A549 (cell line): ENCODE results near the gene KLKB1. TPM values are rescaled to one million over a fixed set of nuclear protein-coding genes. Genes with fewer than 3 reads are reported as not detected.

Experiments used
- ATAC-seq, 2 experiments: fragments of 200-7000 bp in 1 of 2; fragments of >200 bp in 1 of 2; cut with Nextera tagmentation in 1 of 2; cut with Tn5 transposase in 1 of 2; 3 replicates each; pipeline versions ENCODE4 v1.8.0 to v1.9.1; 2018 to 2020; ENCODE audit warnings: mild to moderate bottlenecking in 1 of 2, moderate library complexity in 1 of 2
- CTCF ChIA-PET: fragments of 300-600 bp; sonication (Branson Sonifier 250); formaldehyde crosslinking; extraction: SDS; loops from one replicate; lab custom pipeline; 2021; ENCODE audit warnings: antibody characterized with exemption, inconsistent platforms; lab: Yijun Ruan, JAX
- POLR2A ChIA-PET: fragments of 350-600 bp; formaldehyde crosslinking; extraction: SDS; loops from one replicate; lab custom pipeline; 2021; ENCODE audit warnings: antibody characterized with exemption, inconsistent platforms; lab: Yijun Ruan, JAX
- DNase-seq, 2 experiments: peaks; one replicate each; pipeline versions ENCODE4 v3.0.0 to v3.0.0-alpha.2; 2011 to 2016; ENCODE audit warnings: low read depth in 1 of 2, low spot score in 1 of 2
- FAIRE-seq: peaks from 2 replicates; lab custom pipeline; 2011; peaks lifted over from hg19 to GRCh38; lab: Jason Lieb, UNC
- H3K27ac ChIP-seq, 2 experiments: fragments of >200 bp; sonication (Bioruptor Twin); formaldehyde crosslinking; 3 replicates each; pipeline ENCODE4 v1.5.1; 2016 to 2017
- H3K4me1 ChIP-seq: fragments of >200 bp; sonication (Bioruptor Twin); formaldehyde crosslinking; 3 replicates; pipeline ENCODE4 v1.6.1; 2016
- H3K4me2 ChIP-seq: fragments of >200 bp; sonication (Bioruptor Twin); formaldehyde crosslinking; 3 replicates; pipeline ENCODE4 v1.6.1; 2016
- H3K4me3 ChIP-seq: fragments of >200 bp; sonication (Bioruptor Twin); formaldehyde crosslinking; 3 replicates; pipeline ENCODE4 v1.5.1; 2016
- H3K9me3 ChIP-seq: fragments of >200 bp; sonication (Bioruptor Twin); formaldehyde crosslinking; 3 replicates; pipeline ENCODE4 v1.6.1; 2016
- CBX2 ChIP-seq: fragments of 200-600 bp; sonication (generic); IDR thresholded peaks from 2 replicates; pipeline ENCODE4 v1.6.1; 2016; ENCODE audit warnings: low read depth, mild to moderate bottlenecking, borderline replicate concordance
- CHD2 ChIP-seq: fragments of 150-350 bp; IDR thresholded peaks from 2 replicates; pipeline ENCODE4 v1.6.1; 2014; ENCODE audit warnings: low read length; ENCODE audit not compliant: partially characterized antibody
- EHMT2 ChIP-seq: fragments of 200-600 bp; sonication (generic); IDR thresholded peaks from 2 replicates; pipeline ENCODE4 v1.6.1; 2016; ENCODE audit warnings: antibody characterized with exemption, low read depth, mild to moderate bottlenecking, moderate library complexity
- EP300 ChIP-seq, 2 experiments: fragments of >200 bp; sonication (Bioruptor Twin); formaldehyde crosslinking; IDR thresholded peaks; 2 replicates in 1 of 2; 3 replicates in 1 of 2; pipeline ENCODE4 v1.6.1; 2016 to 2017
- FOSB ChIP-seq: fragments of 250-450 bp; sonication (Bioruptor Pico); IDR thresholded peaks from 2 replicates; pipeline ENCODE4 v1.5.0; 2020; ENCODE audit warnings: mild to moderate bottlenecking, moderate library complexity
- GATA3 ChIP-seq: IDR thresholded peaks from 2 replicates; pipeline ENCODE4 v1.6.1; 2012; ENCODE audit warnings: borderline replicate concordance
- HEYL ChIP-seq: fragments of 250-450 bp; sonication (Bioruptor Pico); IDR thresholded peaks from 2 replicates; pipeline ENCODE4 v1.8.0; 2021; ENCODE audit warnings: mild to moderate bottlenecking, moderate library complexity
- HOXA7 ChIP-seq: fragments of 250-450 bp; sonication (Bioruptor Pico); IDR thresholded peaks from 2 replicates; pipeline ENCODE4 v1.5.0; 2020; ENCODE audit warnings: mild to moderate bottlenecking, moderate library complexity
- HOXB13 ChIP-seq: fragments of 250-450 bp; sonication (Bioruptor Pico); IDR thresholded peaks from 2 replicates; pipeline ENCODE4 v1.5.0; 2020; ENCODE audit warnings: low read depth, mild to moderate bottlenecking, moderate library complexity
- HOXB5 ChIP-seq: fragments of 250-450 bp; sonication (Bioruptor Pico); IDR thresholded peaks from 2 replicates; pipeline ENCODE4 v1.5.0; 2020; ENCODE audit warnings: mild to moderate bottlenecking, moderate library complexity
- JUNB ChIP-seq: fragments of >200 bp; sonication (Bioruptor Twin); formaldehyde crosslinking; IDR thresholded peaks from 2 replicates; pipeline ENCODE4 v1.6.1; 2016
- MAFK ChIP-seq: fragments of 450-650 bp; IDR thresholded peaks from 2 replicates; pipeline ENCODE4 v1.6.1; 2014; ENCODE audit not compliant: partially characterized antibody
- MAZ ChIP-seq: fragments of 150-350 bp; IDR thresholded peaks from 2 replicates; pipeline ENCODE4 v1.6.1; 2014; ENCODE audit warnings: antibody characterized with exemption, low read depth, low read length, borderline replicate concordance
- MYC ChIP-seq: IDR thresholded peaks from 2 replicates; pipeline ENCODE4 v1.6.1; 2012; ENCODE audit warnings: mild to moderate bottlenecking, inconsistent platforms, low read length, improper control_type of control experiment, borderline replicate concordance
- RAD21 ChIP-seq, 2 experiments: fragments of >200 bp in 1 of 2; sonication (Bioruptor Twin) in 1 of 2; formaldehyde crosslinking in 1 of 2; IDR thresholded peaks in 1 of 2; conservative IDR thresholded peaks in 1 of 2; 2 replicates in 1 of 2; 3 replicates in 1 of 2; pipeline ENCODE4 v1.6.1; 2012 to 2018; ENCODE audit warnings: inconsistent platforms in 1 of 2
- RARB ChIP-seq: fragments of 250-450 bp; sonication (Bioruptor Pico); IDR thresholded peaks from 2 replicates; pipeline ENCODE4 v1.8.0; 2021; ENCODE audit warnings: mild to moderate bottlenecking, moderate library complexity
- RNF2 ChIP-seq: fragments of 200-600 bp; sonication (generic); IDR thresholded peaks from 2 replicates; pipeline ENCODE4 v1.6.1; 2016; ENCODE audit warnings: low read depth, mild to moderate bottlenecking, antibody characterized with exemption, moderate library complexity, borderline replicate concordance
- ZC3H11A ChIP-seq: fragments of 450-650 bp; IDR thresholded peaks from 2 replicates; pipeline ENCODE4 v1.6.1; 2014; ENCODE audit warnings: antibody characterized with exemption, mild to moderate bottlenecking
- ZNF302 ChIP-seq: fragments of 250-450 bp; sonication (Bioruptor Pico); IDR thresholded peaks from 2 replicates; pipeline ENCODE4 v1.9.0; 2021; ENCODE audit warnings: inconsistent platforms, mild to moderate bottlenecking, moderate library complexity
- WGBS: methylation state at CpG from one replicate; pipeline ENCODE4 v1.1.6; 2017; ENCODE audit errors: missing lambda C conversion rate; 5-methylcytosine and 5-hydroxymethylcytosine counted together
- polyA plus RNA-seq, 4 experiments: library from polyadenylated mRNA; depleted of rRNA in 3 of 4; stranded (reverse); fragments of >200 nt; fragmentation: RNase III in 1 of 4; extraction: RNeasy Plus Mini Kit Qiagen cat#74134 plus additional on column Dnase treatment in 1 of 4; gene quantifications; 2 replicates in 3 of 4; 3 replicates in 1 of 4; pipeline ENCODE4 v1.2.3, GENCODE V29; 2011 to 2017
- TF ChIP-seq, protein P1 (sequence below): fragments of 250-450 bp; sonication (Bioruptor Pico); IDR thresholded peaks from 2 replicates; pipeline ENCODE4 v1.5.0; 2020; ENCODE audit warnings: low read depth, mild to moderate bottlenecking, moderate library complexity
- TF ChIP-seq, protein P2 (sequence below): fragments of >200 bp; sonication (Bioruptor Twin); formaldehyde crosslinking; IDR thresholded peaks from 3 replicates; pipeline ENCODE4 v1.6.1; 2016

KLKB1 gene
- polyA plus RNA-seq, 2 of the 4 experiments (the other 2 are of a cell fraction), result 0.08 TPM; not detected in 1

DNA sequence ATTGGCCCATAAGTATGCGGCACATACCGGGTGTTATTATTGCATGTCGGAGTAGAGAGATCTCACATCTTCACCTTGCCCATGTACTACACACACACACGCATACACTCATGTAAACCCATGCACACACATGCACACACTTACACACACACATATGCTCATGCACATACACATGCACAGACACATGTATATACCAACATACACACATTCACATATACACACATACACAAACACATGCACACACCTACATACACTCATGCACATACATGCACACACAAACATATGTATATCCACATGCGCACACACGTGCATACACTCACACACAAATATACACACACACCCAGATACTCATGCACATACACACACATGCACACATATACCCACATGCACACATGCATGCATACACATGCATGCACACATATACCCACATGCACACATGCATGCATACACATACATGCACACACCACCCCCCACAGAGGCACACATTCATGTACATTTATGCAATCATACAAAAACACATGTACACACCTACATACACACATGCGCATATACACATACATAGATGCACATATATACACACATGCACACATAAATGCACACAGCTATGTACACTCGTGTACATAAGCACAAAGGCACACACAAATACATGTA, 24.7 kb upstream of the KLKB1 start:
- Histone ChIP-seq H3K9me3 (no peaks in the 10 kb centered on the region), H3K4me1 (no peaks in the 10 kb centered on the region), H3K4me3 (no peak overlapping the region), H3K27ac (no peak overlapping the region), H3K4me2 (no peak overlapping the region)
- ATAC-seq (no peak), FAIRE-seq (no peak), DNase-seq (no peak)
- POLR2A ChIA-PET, result no interaction called here
- 75% methylated on average over 8 of the region's 8 CpGs for WGBS
- TF ChIP-seq ZC3H11A, result no peak
- CTCF ChIA-PET, result interaction anchor here (1.4 kb wide), 1 partner anchor 11 kb away, joined by 3 read pairs; no protein-coding TSS in a partner anchor

DNA sequence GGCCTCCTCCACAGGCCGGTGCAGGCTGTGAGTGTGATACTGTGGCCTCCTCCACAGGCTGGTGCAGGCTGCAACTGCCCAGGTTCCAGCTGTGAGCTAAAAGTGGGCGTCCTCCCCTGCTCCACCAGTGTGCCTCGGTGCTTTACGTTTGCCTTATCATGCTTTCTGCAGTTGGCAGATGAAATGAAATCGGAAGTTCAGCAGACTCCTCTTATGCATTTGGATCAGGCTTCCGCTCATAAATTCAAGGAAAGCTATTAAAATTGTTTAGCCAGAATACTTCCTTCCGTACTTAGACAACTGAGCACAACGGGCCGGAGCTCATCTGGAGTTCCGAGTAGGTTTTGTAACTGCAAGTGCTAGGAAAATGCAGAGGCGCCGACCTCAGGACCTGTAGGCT, 23.9 kb upstream of the KLKB1 start:
- 91% methylated on average over 9 of the region's 12 CpGs for WGBS
- POLR2A ChIA-PET, result no interaction called here
- Histone ChIP-seq H3K4me2 (no peak overlapping the region), H3K9me3 (no peaks in the 10 kb centered on the region), H3K4me1 (no peaks in the 10 kb centered on the region)
- FAIRE-seq, result no peak
- TF ChIP-seq HEYL (CRISPR knock-in tag) (no peak), EP300 (IDR thresholded peaks at IDR 0.05) (no peak), GATA3 (no peak), JUNB (no peak), ZNF302 (CRISPR knock-in tag) (no peak), RARB (CRISPR knock-in tag) (no peak), CBX2 (no peak)
- TF ChIP-seq, all 56 proteins: peak for 0
- CTCF ChIA-PET, result no interaction called here
- no peak for ATAC-seq
- Histone ChIP-seq H3K4me3 (no peak overlapping the region), H3K27ac (no peak overlapping the region)
- DNase-seq, result no peak

DNA sequence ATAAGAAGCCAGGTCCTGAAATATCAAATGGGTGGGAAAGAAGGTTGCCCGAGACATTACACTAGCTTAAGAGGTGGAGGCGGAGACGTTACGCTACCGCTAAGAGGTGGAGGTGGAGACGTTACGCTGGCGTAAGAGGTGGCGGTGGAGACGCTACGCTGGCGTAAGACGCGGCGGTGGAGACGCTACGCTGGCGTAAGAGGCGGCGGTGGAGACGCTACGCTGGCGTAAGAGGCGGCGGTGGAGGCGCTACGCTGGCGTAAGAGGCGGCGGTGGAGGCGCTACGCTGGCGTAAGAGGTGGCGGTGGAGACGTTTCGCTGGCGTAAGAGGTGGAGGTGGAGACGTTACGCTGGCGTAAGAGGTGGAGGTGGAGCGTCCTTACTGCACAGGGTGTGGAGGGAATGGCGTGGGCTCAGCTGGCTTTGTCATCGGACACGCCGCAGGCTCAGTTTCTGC, 23.2 kb upstream of the KLKB1 start:
- ATAC-seq (no peak), FAIRE-seq (no peak), DNase-seq (no peak)
- CTCF ChIA-PET, result no interaction called here
- Histone ChIP-seq H3K4me1 (no peaks in the 10 kb centered on the region), H3K4me2 (no peak overlapping the region), H3K27ac (no peak overlapping the region), H3K4me3 (no peak overlapping the region), H3K9me3 (no peaks in the 10 kb centered on the region)
- WGBS, result 89% methylated on average over 37 of the region's 45 CpGs
- TF ChIP-seq, protein P1, sequence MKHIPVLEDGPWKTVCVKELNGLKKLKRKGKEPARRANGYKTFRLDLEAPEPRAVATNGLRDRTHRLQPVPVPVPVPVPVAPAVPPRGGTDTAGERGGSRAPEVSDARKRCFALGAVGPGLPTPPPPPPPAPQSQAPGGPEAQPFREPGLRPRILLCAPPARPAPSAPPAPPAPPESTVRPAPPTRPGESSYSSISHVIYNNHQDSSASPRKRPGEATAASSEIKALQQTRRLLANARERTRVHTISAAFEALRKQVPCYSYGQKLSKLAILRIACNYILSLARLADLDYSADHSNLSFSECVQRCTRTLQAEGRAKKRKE, result no peak
- no peak for TF ChIP-seq MAZ
- no peak for TF ChIP-seq HOXB5 (CRISPR knock-in tag)
- POLR2A ChIA-PET, result no interaction called here

DNA sequence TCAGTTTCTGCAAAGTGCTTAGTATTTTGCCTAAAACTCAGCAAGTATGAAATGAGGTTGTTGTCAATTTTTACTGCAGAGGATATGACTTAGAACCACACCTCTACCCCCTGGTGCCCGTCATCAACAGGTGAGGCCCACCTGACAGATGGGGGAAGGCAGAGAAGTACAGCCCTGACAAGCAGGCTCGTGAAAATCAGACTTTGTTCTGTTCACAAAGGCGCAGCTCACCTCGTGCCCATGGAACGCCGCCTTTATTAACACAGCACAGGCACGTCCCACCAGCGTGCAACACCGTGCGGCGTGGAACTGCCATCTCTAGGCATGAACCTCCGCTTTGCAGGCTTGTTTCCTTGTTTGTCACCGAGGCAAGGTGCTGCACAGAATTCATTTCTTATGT, 22.6 kb upstream of the KLKB1 start:
- 79% methylated on average over 12 of the region's 13 CpGs for WGBS
- Histone ChIP-seq H3K4me1 (no peaks in the 10 kb centered on the region), H3K4me3 (no peak overlapping the region), H3K9me3 (no peaks in the 10 kb centered on the region), H3K4me2 (no peak overlapping the region), H3K27ac (no peak overlapping the region)
- no peak for TF ChIP-seq FOSB (CRISPR knock-in tag)
- TF ChIP-seq RAD21 (conservative IDR thresholded peaks at IDR 0.05 in 1 of 2, IDR thresholded peaks at IDR 0.05 in 1 of 2), result no peak
- TF ChIP-seq MAFK, result no peak
- no peak for TF ChIP-seq MYC
- no peak for TF ChIP-seq EHMT2
- no peak for TF ChIP-seq HOXA7 (CRISPR knock-in tag)
- no peak for TF ChIP-seq HOXB13 (CRISPR knock-in tag)
- TF ChIP-seq RNF2, result no peak
- TF ChIP-seq, protein P2, sequence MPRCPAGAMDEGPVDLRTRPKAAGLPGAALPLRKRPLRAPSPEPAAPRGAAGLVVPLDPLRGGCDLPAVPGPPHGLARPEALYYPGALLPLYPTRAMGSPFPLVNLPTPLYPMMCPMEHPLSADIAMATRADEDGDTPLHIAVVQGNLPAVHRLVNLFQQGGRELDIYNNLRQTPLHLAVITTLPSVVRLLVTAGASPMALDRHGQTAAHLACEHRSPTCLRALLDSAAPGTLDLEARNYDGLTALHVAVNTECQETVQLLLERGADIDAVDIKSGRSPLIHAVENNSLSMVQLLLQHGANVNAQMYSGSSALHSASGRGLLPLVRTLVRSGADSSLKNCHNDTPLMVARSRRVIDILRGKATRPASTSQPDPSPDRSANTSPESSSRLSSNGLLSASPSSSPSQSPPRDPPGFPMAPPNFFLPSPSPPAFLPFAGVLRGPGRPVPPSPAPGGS, result no peak
- TF ChIP-seq GATA3, result no peak
- TF ChIP-seq CHD2, result no peak
- ATAC-seq (no peak), DNase-seq (no peak), FAIRE-seq (no peak)
- POLR2A ChIA-PET, result no interaction called here
- CTCF ChIA-PET, result no interaction called here
